ENCODE results near the gene POLD1. TPM values are rescaled to one million over a fixed set of nuclear protein-coding genes. Genes with fewer than 3 reads are reported as not detected.

The POLD1 gene
- total RNA-seq, 1 experiment from 2014 or later = 81.9 TPM

DNA sequence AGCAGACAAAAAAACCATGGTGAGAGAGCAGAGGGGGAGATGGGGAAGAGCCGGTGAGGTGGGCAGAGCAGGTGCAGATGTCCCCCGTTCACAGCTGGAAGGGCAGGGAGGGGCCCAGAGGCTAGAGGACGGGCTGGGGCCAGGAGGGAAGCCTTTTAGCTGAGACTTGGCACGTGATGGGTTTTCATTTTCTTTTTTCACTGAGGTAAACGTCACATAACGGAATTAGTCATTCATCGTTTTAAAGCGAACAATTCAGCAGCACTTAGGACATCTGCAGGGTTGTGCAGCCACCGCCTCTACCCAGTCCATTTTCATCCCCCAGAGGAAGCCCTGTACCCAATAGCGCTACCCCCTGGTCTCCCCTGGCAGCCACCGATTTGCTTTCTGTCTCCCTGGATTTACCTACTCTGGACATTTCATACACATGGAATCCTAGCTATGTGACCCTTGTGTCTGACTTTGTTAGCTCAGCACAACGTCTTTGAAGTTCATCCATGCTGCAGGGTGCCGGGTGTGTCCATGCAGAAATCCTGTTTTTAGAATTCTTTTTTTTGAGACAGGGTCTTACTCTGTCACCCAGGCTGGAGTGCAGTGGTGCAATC is 76.1 kb downstream of the POLD1 start:
- H3K9me3 Mint-ChIP-seq (ENCODE audit: low read depth, unreplicated experiment) = peaks cover 5% of the 10 kb centered on the region
- TF ChIP-seq, protein P1, sequence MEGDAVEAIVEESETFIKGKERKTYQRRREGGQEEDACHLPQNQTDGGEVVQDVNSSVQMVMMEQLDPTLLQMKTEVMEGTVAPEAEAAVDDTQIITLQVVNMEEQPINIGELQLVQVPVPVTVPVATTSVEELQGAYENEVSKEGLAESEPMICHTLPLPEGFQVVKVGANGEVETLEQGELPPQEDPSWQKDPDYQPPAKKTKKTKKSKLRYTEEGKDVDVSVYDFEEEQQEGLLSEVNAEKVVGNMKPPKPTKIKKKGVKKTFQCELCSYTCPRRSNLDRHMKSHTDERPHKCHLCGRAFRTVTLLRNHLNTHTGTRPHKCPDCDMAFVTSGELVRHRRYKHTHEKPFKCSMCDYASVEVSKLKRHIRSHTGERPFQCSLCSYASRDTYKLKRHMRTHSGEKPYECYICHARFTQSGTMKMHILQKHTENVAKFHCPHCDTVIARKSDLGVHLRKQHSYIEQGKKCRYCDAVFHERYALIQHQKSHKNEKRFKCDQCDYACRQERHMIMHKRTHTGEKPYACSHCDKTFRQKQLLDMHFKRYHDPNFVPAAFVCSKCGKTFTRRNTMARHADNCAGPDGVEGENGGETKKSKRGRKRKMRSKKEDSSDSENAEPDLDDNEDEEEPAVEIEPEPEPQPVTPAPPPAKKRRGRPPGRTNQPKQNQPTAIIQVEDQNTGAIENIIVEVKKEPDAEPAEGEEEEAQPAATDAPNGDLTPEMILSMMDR (IDR thresholded peaks at IDR 0.05; ENCODE audit: unreplicated experiment) = no peak
- peaks cover 7% of the 10 kb centered on the region for H3K4me1 Mint-ChIP-seq (ENCODE audit: low read depth, unreplicated experiment)
- intact Hi-C loops (cut with micrococcal nuclease; ENCODE audit: unreplicated experiment) = loop anchor here (2.0 kb wide), 1 partner anchor 91 kb away; no protein-coding TSS in a partner anchor
- H3K27me3 Mint-ChIP-seq (ENCODE audit: unreplicated experiment) = peaks cover 58% of the 10 kb centered on the region
- peaks cover 3% of the 10 kb centered on the region for H3K36me3 Mint-ChIP-seq (ENCODE audit: insufficient read depth, unreplicated experiment)
- H3K4me3 Mint-ChIP-seq (ENCODE audit: low read depth, unreplicated experiment) = no peak overlapping the region
- BruUV-seq (replicated peaks) = no TSS peak
- peak; percentile 23 for DNase-seq
- no peak overlapping the region for H3K27ac Mint-ChIP-seq (ENCODE audit: unreplicated experiment)
- CTCF ChIA-PET = interaction anchor here (1.3 to 1.5 kb wide), 2 partner anchors 91 to 103 kb away, joined by 7 to 9 read pairs; no protein-coding TSS in a partner anchor

DNA sequence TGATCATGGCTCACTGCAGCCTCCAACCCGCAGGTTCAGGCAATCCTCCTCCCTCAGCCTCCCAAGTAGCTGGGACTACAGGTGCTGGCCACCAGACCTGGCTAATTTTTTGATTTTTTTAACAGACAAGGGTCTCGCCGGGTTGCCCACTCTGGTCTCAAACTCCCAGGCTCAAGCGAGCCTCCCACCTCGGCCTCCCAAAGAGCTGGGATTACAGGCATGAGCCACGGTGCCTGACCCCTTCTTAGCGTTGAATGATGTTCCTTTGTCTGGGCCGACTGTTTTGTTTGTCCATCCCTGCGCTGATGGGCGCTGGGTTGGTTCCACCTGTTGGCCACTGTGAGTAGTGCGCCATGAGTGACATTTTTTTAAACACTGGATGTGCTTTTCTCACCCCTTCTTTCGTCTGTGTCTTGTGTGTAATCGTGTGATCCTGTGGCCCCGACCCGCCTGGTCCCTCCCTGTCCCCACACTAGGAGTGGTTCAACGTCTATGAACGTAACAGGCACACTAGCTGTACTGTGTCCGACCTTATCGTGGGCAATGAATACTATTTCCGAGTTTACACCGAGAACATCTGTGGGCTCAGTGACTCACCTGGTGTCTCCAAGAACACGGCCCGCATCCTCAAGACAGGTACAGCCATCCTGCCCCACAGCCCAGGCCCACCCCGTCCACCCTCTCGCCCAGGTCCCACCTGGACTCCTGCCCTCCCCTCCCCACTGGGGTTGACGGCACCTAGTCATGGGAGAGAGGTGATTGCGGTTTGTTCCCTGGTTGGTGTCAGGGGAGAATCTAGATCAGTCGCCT is 77.1 kb downstream of the POLD1 start:
- H3K4me3 Mint-ChIP-seq (ENCODE audit: low read depth, unreplicated experiment) = no peak overlapping the region
- peaks cover 7% of the 10 kb centered on the region for H3K4me1 Mint-ChIP-seq (ENCODE audit: low read depth, unreplicated experiment)
- no TSS peak for BruUV-seq (replicated peaks)

DNA sequence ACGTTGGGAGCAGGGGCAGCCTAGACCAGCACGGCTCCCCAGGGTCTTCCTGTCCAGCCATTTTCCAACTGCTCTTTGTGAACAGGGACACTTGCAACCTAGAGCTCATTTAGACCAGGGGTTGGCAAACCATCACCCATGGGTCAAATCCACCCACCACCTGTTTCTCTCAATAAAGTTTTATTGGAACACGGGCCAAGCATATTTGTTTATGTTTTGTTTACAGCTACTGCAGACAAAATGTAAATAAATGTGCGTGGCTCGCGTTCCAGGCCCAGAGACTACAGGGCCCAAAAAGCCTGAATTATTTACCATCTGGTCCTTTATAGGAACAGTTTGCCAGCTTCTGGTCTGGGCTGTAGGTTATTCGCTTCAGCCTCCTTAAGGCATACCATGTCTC is 78.8 kb downstream of the POLD1 start:
- H3K27ac Mint-ChIP-seq (ENCODE audit: unreplicated experiment) = no peak overlapping the region
- H3K36me3 Mint-ChIP-seq (ENCODE audit: insufficient read depth, unreplicated experiment) = peaks cover 3% of the 10 kb centered on the region
- no TSS peak for BruUV-seq (replicated peaks)
- intact Hi-C loops (cut with micrococcal nuclease; ENCODE audit: unreplicated experiment) = no loop called here
- peaks cover 7% of the 10 kb centered on the region for H3K4me1 Mint-ChIP-seq (ENCODE audit: low read depth, unreplicated experiment)
- DNase-seq = no peak
- TF ChIP-seq, protein P1 (IDR thresholded peaks at IDR 0.05; ENCODE audit: unreplicated experiment) = no peak
- H3K27me3 Mint-ChIP-seq (ENCODE audit: unreplicated experiment) = peaks cover 47% of the 10 kb centered on the region
- CTCF ChIA-PET = interaction anchor here (1.0 kb wide), 1 partner anchor 94 kb away, joined by 5 read pairs; no protein-coding TSS in a partner anchor
- H3K4me3 Mint-ChIP-seq (ENCODE audit: low read depth, unreplicated experiment) = no peak overlapping the region
- peaks cover 2% of the 10 kb centered on the region for H3K9me3 Mint-ChIP-seq (ENCODE audit: low read depth, unreplicated experiment)

More for the DNA sequence above, 77.1 kb downstream of the POLD1 start:
- CTCF ChIA-PET = interaction anchor here (1.3 to 1.5 kb wide), 2 partner anchors 92 to 104 kb away, joined by 7 to 9 read pairs; no protein-coding TSS in a partner anchor
- H3K27ac Mint-ChIP-seq (ENCODE audit: unreplicated experiment) = no peak overlapping the region
- peaks cover 3% of the 10 kb centered on the region for H3K36me3 Mint-ChIP-seq (ENCODE audit: insufficient read depth, unreplicated experiment)
- intact Hi-C loops (cut with micrococcal nuclease; ENCODE audit: unreplicated experiment) = loop anchor here (2.0 kb wide), 1 partner anchor 92 kb away; no protein-coding TSS in a partner anchor
- DNase-seq = peak; percentile 75
- TF ChIP-seq, protein P1 (IDR thresholded peaks at IDR 0.05; ENCODE audit: unreplicated experiment) = peak; percentile 89
- H3K9me3 Mint-ChIP-seq (ENCODE audit: low read depth, unreplicated experiment) = peaks cover 2% of the 10 kb centered on the region
- H3K27me3 Mint-ChIP-seq (ENCODE audit: unreplicated experiment) = peaks cover 51% of the 10 kb centered on the region

DNA sequence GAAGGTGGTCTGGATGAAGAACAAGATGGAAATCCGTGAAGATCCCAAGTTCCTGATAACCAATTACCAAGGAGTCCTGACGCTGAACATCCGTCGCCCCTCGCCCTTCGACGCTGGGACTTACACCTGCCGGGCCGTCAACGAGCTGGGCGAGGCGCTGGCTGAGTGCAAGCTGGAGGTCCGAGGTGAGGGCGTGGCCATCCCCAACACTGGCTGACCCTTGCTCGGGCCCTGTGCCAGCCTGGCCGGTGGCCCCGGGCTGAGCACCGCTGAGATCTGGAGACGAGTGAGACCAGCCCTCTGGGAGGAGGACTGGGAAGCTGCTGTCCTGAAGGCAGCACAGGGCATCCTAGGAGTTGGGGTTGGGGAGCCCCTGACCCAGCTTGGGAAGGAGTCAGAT is 80.2 kb downstream of the POLD1 start:
- peaks cover 57% of the 10 kb centered on the region for H3K27me3 Mint-ChIP-seq (ENCODE audit: unreplicated experiment)
- no peak overlapping the region for H3K4me3 Mint-ChIP-seq (ENCODE audit: low read depth, unreplicated experiment)
- peaks cover 7% of the 10 kb centered on the region for H3K4me1 Mint-ChIP-seq (ENCODE audit: low read depth, unreplicated experiment)
- CTCF ChIA-PET = interaction anchor here (0.7 kb wide), 1 partner anchor 21 kb away, joined by 3 read pairs; no protein-coding TSS in a partner anchor
- H3K27ac Mint-ChIP-seq (ENCODE audit: unreplicated experiment) = no peak overlapping the region
- no TSS peak for BruUV-seq (replicated peaks)
- H3K36me3 Mint-ChIP-seq (ENCODE audit: insufficient read depth, unreplicated experiment) = peaks cover 3% of the 10 kb centered on the region
- TF ChIP-seq, protein P1 (IDR thresholded peaks at IDR 0.05; ENCODE audit: unreplicated experiment) = no peak
- DNase-seq = no peak
- peaks cover 2% of the 10 kb centered on the region for H3K9me3 Mint-ChIP-seq (ENCODE audit: low read depth, unreplicated experiment)
- intact Hi-C loops (cut with micrococcal nuclease; ENCODE audit: unreplicated experiment) = no loop called here

Data from Calu3 (cell line).